NCI-H2081 treated with DMSO at 0.1 percent for 48 hours (cell line): Measurements from ENCODE around the gene CHST14.
"Not testable (repeated sequence)": the region's sequence is repeated elsewhere in the genome, so short reads cannot be mapped to it uniquely, and the experiment has no call there.

Experiments used
- DNase-seq: peaks from one replicate; lab custom pipeline; 2025; lab: John Stamatoyannopoulos, UW

CHST14 gene

GRCh38 chr15:40440743-40441564 lies 29.8 kb upstream of the CHST14 start, which contains the start of gene BAHD1:
Gene BAHD1, plus strand, starts transcription at chr15:40440953. Its CDS starts 17,512 bp downstream, at chr15:40458465.
- peak; percentile 72 for DNase-seq

GRCh38 chr15:40441565-40442531 lies 28.9 kb upstream of the CHST14 start:
- no peak for DNase-seq

GRCh38 chr15:40443255-40443654 lies 27.5 kb upstream of the CHST14 start:
- DNase-seq: no peak

GRCh38 chr15:40443846-40444245 lies 26.9 kb upstream of the CHST14 start:
- no peak for DNase-seq

GRCh38 chr15:40444736-40445135 lies 26.0 kb upstream of the CHST14 start:
- DNase-seq: no peak

- DNase-seq: no peak
Measured at GRCh38 chr15:40445421-40445922, 25.3 kb upstream of the CHST14 start.

GRCh38 chr15:40446144-40446543 lies 24.6 kb upstream of the CHST14 start:
- DNase-seq: no peak

- DNase-seq: no peak
Measured at GRCh38 chr15:40448354-40448753, 22.4 kb upstream of the CHST14 start.

GRCh38 chr15:40449275-40449674 lies 21.5 kb upstream of the CHST14 start:
- DNase-seq: no peak

- no peak for DNase-seq
Measured at GRCh38 chr15:40450047-40450446, 20.7 kb upstream of the CHST14 start.

GRCh38 chr15:40451527-40452158 lies 19.1 kb upstream of the CHST14 start:
- no peak for DNase-seq

GRCh38 chr15:40452296-40453090 lies 18.3 kb upstream of the CHST14 start:
- no peak for DNase-seq

- DNase-seq: not testable (repeated sequence)
Measured at GRCh38 chr15:40453941-40454340, 16.8 kb upstream of the CHST14 start.

GRCh38 chr15:40454904-40455391 lies 15.8 kb upstream of the CHST14 start:
- DNase-seq: no peak

- DNase-seq: no peak
Measured at GRCh38 chr15:40456299-40456712, 14.5 kb upstream of the CHST14 start.

- DNase-seq: no peak
Measured at GRCh38 chr15:40456738-40457137, 14.0 kb upstream of the CHST14 start.

GRCh38 chr15:40458495-40459371 lies 12.1 kb upstream of the CHST14 start:
- DNase-seq: no peak

GRCh38 chr15:40459391-40460015 lies 11.3 kb upstream of the CHST14 start:
- no peak for DNase-seq

- no peak for DNase-seq
Measured at GRCh38 chr15:40460404-40460803, 10.4 kb upstream of the CHST14 start.

GRCh38 chr15:40461958-40462357 lies 8.8 kb upstream of the CHST14 start:
- DNase-seq: no peak
